ENCODE measurements around the gene CDYL2.

- TF ChIP-seq GATA2 (IDR thresholded peaks at IDR 0.05; ENCODE audit: low read depth, low read length) (no peak), GATA3 (IDR thresholded peaks at IDR 0.05; ENCODE audit: low read depth, low read length) (no peak)
These were observed 148.2 kb downstream of the CDYL2 start for GRCh38 chr16:80656161-80656560.
